NCI-H1436 treated with DMSO at 0.1 percent for 48 hours (cell line): ENCODE data around the gene FOXC1.

Experiments used
- DNase-seq: peaks from one replicate; lab custom pipeline; 2025; lab: John Stamatoyannopoulos, UW

Gene FOXC1

DNA sequence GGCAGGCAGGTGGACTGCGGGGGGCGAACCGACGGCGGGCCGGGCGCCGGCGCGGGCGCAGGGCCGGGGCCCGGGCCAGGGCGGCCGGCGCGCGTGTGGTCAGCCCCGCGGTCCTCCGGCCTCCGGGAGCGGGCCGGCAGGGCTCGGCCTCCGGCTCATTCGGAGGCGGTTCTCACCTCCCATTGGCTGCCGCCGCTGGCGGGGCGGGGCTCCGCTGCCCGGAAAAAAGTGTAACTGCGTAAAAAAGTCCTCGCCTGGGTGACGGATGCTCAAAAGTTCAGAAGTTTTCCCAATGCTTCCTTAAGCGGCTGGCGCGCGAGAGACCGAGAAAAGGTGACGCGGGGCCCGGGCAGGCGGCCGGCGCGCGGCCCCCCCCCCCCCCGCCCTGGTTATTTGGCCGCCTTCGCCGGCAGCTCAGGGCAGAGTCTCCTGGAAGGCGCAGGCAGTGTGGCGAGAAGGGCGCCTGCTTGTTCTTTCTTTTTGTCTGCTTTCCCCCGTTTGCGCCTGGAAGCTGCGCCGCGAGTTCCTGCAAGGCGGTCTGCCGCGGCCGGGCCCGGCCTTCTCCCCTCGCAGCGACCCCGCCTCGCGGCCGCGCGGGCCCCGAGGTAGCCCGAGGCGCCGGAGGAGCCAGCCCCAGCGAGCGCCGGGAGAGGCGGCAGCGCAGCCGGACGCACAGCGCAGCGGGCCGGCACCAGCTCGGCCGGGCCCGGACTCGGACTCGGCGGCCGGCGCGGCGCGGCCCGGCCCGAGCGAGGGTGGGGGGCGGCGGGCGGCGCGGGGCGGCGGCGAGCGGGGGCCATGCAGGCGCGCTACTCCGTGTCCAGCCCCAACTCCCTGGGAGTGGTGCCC lies at the start of gene FOXC1:
Gene FOXC1, plus strand, starts transcription at position 268 of the 849 bp plus-strand sequence. Its CDS starts 531 bp downstream, at position 799.
- no peak for DNase-seq

GRCh38 chr6:1560281-1561058 lies 49.2 kb upstream of the FOXC1 start:
- no peak for DNase-seq

DNA sequence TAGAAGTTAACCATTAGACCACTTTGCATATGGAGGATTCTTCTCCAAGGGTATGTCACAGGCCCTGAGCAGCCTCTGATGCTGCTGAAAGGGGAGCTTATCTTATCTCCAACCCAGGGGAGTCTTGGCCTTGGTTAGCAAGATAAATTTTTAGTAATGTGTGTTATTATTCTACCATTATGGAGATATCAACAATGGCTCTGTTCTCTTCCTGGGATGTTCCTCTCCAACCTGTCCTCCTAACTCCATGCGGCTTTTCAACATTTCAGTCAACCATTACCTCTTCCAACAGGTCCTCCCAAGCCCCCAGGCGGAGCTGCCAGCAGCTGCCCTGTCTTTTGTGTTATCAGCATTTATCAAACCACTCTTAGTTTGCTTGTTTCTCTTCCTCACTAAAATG lies 48.4 kb upstream of the FOXC1 start:
- no peak for DNase-seq

- DNase-seq: no peak
Observed at GRCh38 chr6:1562171-1562955, 47.4 kb upstream of the FOXC1 start.

DNA sequence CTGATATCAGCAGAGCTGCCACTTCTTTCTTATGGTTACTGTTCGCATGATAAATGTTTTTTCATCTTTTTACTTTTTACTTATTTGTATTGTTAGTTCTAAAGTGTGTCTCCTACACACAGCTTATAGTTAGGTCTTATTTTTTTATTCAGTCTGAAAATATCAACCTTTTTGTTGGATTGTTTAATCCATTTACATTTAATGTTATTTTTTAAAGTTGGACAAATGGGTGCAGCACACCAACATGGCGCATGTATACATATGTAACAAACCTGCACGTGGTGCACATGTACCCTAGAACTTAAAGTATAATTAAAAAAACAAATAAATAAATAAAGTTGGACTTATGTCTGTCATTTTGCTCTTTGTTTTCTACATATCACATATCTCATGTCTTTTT lies 40.3 kb upstream of the FOXC1 start:
- DNase-seq: no peak

DNA sequence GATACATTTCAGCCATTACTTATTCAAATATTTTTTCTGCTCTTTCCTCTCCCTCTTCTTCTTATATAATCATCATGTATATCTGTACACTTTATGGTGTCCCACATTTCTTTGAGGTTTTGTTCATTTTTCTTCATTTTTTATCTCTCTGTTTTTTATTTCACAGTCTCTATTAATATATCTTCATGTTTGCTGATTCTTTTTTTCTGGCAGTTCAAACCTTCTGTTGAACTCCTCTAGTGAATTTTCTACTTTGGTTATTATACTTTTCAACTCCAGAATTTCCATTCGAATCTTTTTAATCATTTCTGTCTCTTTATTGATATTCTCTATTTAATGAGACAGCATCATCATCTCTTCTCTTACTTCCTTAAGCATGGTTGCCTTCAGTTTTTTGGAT lies 38.9 kb upstream of the FOXC1 start:
- no peak for DNase-seq

- DNase-seq: no peak
Observed at GRCh38 chr6:1572892-1573291, 36.8 kb upstream of the FOXC1 start.

GRCh38 chr6:1574083-1574761 lies 35.5 kb upstream of the FOXC1 start:
- no peak for DNase-seq

DNA sequence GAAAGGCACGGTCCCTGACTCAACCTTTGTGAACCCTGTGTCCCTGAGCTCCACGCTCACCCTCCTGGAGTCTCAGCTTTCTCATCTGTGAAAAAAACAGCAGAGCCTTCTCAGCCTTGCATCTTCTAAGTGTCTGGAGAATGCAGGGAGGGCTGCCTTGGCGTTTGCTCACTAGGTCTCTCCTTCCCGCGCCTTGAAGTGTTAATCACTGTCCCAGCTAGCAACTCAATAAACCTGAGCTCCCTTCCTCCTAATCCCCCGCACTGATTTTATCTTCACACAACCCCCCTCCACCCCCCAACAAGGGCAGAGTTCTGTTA lies 34.9 kb upstream of the FOXC1 start:
- no peak for DNase-seq

DNA sequence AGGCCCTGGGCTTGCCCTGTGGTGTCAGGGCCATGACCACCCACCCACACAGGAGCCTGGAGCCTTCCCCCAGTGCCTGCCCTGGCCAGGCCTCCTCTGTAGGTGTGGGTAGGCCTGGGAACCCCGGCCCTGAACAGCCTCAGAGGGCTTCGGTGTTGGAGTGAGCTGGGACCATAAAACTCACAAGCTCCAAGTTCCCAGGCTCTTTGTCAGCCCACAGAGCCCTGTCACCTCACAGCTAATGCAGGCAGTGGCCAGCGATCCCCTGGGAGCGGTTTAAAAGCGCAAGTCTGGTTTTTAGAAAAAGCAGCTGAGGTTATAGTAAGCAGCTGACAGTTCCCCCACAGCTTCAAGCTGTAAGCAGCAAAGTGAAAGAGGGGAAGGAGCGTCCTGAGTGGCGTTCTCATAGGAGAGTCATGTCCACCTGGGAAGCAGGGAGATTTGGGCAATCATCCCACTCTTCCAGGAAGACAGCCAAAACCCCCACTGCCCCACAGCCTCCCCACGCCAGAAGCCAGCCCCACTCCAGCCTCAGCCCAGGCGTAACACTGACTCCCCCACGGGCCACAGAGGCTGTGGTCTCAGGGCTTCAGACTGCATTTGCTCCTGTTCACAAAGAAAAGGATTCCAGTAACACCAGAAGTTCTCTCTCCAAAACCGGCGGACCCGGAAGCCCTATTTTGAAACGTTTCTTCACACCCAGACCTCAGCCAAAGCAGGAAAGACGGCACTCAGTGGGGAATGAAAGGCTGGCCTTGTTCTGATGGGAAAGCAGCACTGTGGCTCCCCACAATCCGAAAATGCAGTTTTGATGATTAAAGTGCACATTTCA lies 34.3 kb upstream of the FOXC1 start:
- DNase-seq: no peak

GRCh38 chr6:1576166-1576565 lies 33.5 kb upstream of the FOXC1 start:
- no peak for DNase-seq

GRCh38 chr6:1576711-1577110 lies 33.0 kb upstream of the FOXC1 start:
- DNase-seq: no peak

DNA sequence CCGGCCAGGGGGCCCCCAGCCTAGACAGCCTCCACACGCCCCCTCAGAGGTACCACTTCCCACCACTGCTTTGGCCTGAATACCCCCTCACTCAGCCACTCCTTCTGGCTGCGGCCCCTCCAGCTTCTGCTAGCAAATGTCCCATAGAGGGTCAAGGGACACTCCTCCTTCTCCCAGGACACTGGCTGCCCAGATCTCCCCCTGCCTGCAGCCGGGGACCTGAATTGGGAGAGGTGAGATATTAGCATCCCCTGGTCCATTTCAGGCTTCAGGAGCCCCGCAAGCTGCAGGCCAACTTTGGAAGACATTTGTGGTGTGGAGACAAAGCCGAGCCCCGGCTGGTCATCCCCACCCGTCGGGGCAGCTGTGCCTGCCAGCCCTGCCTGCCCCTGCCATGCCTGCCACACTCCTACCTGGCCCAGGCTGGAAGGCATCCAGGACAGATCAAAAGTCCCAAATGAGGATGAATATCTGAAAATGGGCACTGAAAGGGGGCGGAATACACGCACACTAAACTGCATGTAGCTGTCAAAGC lies 32.5 kb upstream of the FOXC1 start:
- DNase-seq: no peak

DNA sequence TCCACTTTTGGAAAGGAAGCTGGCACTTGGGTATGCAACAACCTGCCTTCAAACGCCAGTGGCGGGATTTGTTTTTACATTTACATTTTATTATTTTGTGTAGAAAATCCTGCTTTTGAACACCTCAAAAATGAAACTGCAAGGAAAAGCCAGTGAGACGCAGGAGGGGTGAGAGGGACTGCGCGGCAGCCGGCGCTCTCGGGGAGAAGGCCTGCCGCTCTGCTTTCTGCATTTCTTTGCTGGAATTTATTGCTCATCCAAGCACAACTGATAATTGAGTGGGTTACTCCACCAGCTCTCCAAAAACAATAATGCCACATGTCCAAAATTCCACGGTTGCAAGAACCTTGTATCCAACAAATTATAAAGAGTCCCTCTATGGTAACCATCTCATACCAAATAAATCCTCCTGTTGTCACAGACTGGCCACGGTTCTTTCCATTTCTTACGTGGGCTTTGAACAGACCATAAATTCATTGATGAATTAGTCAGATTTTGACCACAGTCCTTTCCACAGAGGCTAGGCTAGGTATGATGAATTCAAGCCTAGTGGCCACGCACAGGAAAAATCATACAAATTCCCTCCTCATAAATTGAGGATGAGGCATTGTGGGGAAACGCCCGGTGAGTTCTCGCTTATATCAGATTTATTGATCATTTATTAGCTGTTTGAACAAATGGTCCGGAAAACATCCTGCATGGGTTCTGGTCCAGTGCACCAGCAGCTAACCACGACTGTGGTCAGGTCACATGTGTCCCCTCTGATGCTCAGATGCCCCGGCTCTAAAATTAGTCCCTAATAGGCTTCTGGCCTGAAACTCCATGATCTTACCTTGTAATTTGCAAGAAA lies 31.6 kb upstream of the FOXC1 start:
- no peak for DNase-seq

DNA sequence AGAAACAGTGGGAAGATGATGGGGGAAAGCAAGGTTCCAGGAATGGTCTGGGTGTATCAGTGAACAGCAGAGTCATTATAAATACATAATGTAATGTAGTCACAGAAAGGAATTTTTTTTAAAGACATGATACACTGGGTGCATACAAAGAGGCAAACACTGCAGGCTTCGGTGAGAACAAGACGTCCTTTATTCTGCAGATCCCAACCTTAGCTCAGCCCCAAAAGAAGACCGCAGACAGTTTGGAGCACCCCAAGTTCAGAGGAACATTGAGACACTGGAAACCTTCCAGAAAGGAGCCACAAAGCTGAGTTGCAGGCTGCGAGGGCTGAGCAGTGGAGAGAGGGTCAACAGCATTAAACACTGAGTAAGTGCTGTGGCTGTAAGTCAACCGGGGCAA lies 30.6 kb upstream of the FOXC1 start:
- no peak for DNase-seq

GRCh38 chr6:1580109-1580508 lies 29.6 kb upstream of the FOXC1 start:
- DNase-seq: no peak

- DNase-seq: no peak
Observed at GRCh38 chr6:1580585-1580984, 29.1 kb upstream of the FOXC1 start.

GRCh38 chr6:1581120-1581991 lies 28.4 kb upstream of the FOXC1 start:
- no peak for DNase-seq

DNA sequence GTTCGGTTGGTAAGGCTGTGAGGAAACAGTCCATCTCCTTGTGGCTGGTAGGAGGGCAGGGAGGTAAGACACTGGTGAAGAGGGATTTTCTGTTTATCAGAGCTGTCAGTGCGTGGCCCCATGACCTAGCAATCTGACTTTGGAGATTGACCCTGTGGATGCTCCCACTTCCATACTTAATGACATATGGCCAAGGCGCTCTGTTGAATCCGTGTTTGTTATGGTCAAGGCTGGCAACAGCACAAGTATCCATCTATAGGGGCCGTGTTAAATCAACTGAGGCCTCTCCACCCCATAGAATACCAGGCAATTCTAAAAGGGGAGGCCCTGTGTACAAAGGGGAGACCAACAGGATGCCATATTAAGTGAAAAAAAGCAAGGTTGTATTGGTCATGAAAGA lies 25.6 kb upstream of the FOXC1 start:
- no peak for DNase-seq
